Activated B cell treated with CpG ODN at 0.5 μM for 24 hours (primary cell): ENCODE results near the gene POU4F3. TPM values are rescaled to one million over a fixed set of nuclear protein-coding genes. Genes with fewer than 3 reads are reported as not detected.
"Not testable (repeated sequence)": the region's sequence is repeated elsewhere in the genome, so short reads cannot be mapped to it uniquely, and the experiment has no call there.

Experiments
- ATAC-seq: fragments of 200-7000 bp; cut with Tn5 transposase; one replicate; pipeline ENCODE4 v1.10.0; 2021; ENCODE audit warnings: low read depth, mild to moderate bottlenecking, moderate library complexity
- CTCF ChIA-PET: fragments of 350-600 bp; sonication (Branson Sonifier 250); formaldehyde crosslinking; loops from one replicate; lab custom pipeline; 2021; ENCODE audit warnings: antibody characterized with exemption; lab: Charles Lee
- POLR2A ChIA-PET: fragments of 350-600 bp; sonication (Branson Sonifier 250); formaldehyde crosslinking; loops from one replicate; lab custom pipeline; 2021; ENCODE audit warnings: antibody characterized with exemption; lab: Charles Lee
- DNase-seq: peaks from one replicate; pipeline ENCODE4 v3.0.0; 2022
- H3K27ac Mint-ChIP-seq: one replicate; pipeline ENCODE4 v1.8.0; 2020; ENCODE audit warnings: mixed read lengths
- H3K27me3 Mint-ChIP-seq: one replicate; pipeline ENCODE4 v1.8.0; 2021; ENCODE audit warnings: mixed read lengths
- H3K36me3 Mint-ChIP-seq: one replicate; pipeline ENCODE4 v1.8.0; 2021; ENCODE audit warnings: low read depth, mixed read lengths
- H3K4me1 Mint-ChIP-seq: one replicate; pipeline ENCODE4 v1.8.0; 2021; ENCODE audit warnings: mixed read lengths
- H3K4me3 Mint-ChIP-seq: one replicate; pipeline ENCODE4 v1.8.0; 2020; ENCODE audit warnings: mild to moderate bottlenecking, mixed read lengths
- H3K9me3 Mint-ChIP-seq: one replicate; pipeline ENCODE4 v1.8.0; 2020; ENCODE audit warnings: mixed read lengths
- intact Hi-C: fragments of 100-400 bp; cut with micrococcal nuclease; formaldehyde crosslinking; loops from one replicate; pipeline ENCODE4 v1.15.1; 2024
- total RNA-seq: library from RNA; stranded (reverse); gene quantifications from 2 replicates; pipeline ENCODE4 v1.2.3, GENCODE V29; 2022
- TF ChIP-seq, protein P1 (sequence below): fragments of 200-600 bp; IDR thresholded peaks from one replicate; pipeline ENCODE4 v1.8.0; 2022; ENCODE audit warnings: antibody characterized with exemption, mild to moderate bottlenecking

Gene POU4F3, protein sequence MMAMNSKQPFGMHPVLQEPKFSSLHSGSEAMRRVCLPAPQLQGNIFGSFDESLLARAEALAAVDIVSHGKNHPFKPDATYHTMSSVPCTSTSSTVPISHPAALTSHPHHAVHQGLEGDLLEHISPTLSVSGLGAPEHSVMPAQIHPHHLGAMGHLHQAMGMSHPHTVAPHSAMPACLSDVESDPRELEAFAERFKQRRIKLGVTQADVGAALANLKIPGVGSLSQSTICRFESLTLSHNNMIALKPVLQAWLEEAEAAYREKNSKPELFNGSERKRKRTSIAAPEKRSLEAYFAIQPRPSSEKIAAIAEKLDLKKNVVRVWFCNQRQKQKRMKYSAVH
- 0.12 TPM in 1 of 2 replicates, not detected in the other for total RNA-seq

DNA sequence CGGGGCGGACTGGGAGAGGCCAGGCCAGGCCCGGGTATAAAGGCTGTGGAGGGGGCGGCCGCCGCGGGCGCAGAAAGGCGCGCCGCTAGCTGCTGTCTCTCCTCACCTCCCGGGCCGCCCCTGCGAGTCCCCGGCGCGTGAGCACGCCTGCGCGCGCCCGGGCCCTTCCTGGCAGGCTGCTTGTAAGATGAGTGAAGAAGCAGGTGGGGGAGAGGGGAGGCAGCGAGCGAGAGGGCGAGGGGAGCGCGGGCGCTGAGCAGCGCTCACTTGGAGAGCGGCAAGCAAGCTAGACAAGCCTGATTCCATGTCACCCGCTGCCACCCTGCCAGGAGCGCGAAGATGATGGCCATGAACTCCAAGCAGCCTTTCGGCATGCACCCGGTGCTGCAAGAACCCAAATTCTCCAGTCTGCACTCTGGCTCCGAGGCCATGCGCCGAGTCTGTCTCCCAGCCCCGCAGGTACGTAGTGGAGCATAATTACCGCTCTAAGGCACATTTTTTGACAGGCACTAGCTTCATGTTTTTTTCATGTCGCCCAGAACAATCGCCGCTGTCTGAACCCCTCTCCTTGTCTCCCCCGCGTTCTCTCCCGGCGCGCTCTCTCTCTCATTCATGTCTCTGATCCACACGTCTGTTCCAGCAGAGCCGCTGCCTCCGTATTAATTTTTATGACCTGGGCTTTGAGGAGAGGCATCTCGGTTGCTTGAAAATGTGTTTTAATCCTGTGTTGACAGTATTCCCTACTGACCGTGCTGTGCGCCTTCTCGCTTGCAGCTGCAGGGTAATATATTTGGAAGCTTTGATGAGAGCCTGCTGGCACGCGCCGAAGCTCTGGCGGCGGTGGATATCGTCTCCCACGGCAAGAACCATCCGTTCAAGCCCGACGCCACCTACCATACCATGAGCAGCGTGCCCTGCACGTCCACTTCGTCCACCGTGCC is at the start of gene POU4F3:
Gene POU4F3 (plus strand): TSS at position 66 of the 941 bp plus-strand sequence. CDS start 274 bp downstream, at position 340.
- ChIA-PET CTCF (no interaction called here), POLR2A (no interaction called here)
- Mint-ChIP-seq H3K4me1 (peaks cover 6% of the 10 kb centered on the region), H3K27me3 (peaks cover 75% of the 10 kb centered on the region), H3K9me3 (peaks cover 2% of the 10 kb centered on the region), H3K36me3 (no peaks in the 10 kb centered on the region), H3K4me3 (no peak within 1 kb of the TSS), H3K27ac (no peak within 1 kb of the TSS)
- ATAC-seq (no peak), DNase-seq (no peak)
- TF ChIP-seq, protein P1, sequence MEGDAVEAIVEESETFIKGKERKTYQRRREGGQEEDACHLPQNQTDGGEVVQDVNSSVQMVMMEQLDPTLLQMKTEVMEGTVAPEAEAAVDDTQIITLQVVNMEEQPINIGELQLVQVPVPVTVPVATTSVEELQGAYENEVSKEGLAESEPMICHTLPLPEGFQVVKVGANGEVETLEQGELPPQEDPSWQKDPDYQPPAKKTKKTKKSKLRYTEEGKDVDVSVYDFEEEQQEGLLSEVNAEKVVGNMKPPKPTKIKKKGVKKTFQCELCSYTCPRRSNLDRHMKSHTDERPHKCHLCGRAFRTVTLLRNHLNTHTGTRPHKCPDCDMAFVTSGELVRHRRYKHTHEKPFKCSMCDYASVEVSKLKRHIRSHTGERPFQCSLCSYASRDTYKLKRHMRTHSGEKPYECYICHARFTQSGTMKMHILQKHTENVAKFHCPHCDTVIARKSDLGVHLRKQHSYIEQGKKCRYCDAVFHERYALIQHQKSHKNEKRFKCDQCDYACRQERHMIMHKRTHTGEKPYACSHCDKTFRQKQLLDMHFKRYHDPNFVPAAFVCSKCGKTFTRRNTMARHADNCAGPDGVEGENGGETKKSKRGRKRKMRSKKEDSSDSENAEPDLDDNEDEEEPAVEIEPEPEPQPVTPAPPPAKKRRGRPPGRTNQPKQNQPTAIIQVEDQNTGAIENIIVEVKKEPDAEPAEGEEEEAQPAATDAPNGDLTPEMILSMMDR = no peak
- intact Hi-C loops = no loop called here

DNA sequence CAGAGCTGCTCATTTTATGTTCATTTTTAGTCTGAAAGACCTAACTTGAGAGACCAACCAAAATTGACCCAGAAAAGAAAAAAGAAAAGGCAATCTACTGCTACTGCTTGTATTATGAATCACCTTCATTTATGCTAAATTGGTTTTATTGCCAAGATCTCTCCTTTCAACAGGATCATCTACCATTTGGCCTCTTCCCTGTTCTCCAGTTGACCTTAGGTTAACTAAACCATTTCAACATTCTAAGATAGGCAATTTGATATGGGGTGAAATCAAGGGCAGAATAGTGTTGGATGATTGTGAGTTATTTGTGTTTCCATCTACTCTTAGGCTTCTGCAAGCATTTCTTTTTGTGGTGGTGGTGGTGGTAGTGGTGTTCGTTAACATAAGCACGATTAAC is 48.3 kb upstream of the POU4F3 start:
- ChIA-PET CTCF (interaction anchor here (1.0 kb wide), 1 partner anchor 134 kb away, joined by 5 read pairs; no protein-coding TSS in a partner anchor), POLR2A (no interaction called here)
- Mint-ChIP-seq H3K36me3 (peaks cover 27% of the 10 kb centered on the region), H3K27me3 (no peaks in the 10 kb centered on the region), H3K9me3 (no peaks in the 10 kb centered on the region), H3K4me3 (no peak overlapping the region), H3K4me1 (no peaks in the 10 kb centered on the region), H3K27ac (no peak overlapping the region)
- intact Hi-C loops = no loop called here
- no peak for ATAC-seq
- TF ChIP-seq, protein P1 = no peak
- DNase-seq = no peak

DNA sequence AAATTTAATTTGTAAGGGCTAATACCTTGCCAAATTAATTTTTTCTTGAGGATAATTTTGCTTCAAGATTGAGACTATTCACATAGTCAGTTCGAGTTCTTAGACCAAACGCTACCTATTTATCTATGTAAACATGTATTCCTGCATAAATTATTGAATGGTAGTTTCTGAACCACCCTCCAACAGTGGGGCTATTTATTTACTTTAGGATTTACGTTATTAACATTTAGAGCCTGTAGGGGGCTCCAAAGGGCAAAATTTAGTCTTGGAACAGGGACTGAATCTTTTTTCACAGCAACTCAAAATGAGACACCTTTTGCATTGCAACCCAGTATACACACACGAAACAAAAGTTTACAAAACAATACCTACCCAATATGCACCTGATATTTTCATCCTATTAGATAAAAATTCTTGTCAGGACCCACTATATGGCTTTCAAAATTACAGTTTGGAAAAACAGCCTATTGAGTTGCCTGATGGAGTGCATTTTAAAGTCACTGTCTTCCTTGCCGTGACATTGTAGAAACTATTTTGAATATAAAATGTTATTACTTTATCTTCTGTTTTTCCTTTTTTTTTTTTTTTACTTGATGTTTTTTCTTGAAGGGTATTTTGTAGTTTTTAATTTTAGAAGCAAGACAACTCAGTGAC is 47.1 kb upstream of the POU4F3 start:
- TF ChIP-seq, protein P1 = no peak
- POLR2A ChIA-PET = no interaction called here
- Mint-ChIP-seq H3K36me3 (peaks cover 18% of the 10 kb centered on the region), H3K4me1 (no peaks in the 10 kb centered on the region), H3K27me3 (no peaks in the 10 kb centered on the region), H3K9me3 (no peaks in the 10 kb centered on the region), H3K27ac (no peak overlapping the region), H3K4me3 (no peak overlapping the region)
- CTCF ChIA-PET = interaction anchor here (1.6 kb wide), 1 partner anchor 134 kb away, joined by 6 read pairs; no protein-coding TSS in a partner anchor
- DNase-seq (no peak), ATAC-seq (peak; percentile 50)
- intact Hi-C loops = loop anchor here (1.0 kb wide), 1 partner anchor 136 kb away; no protein-coding TSS in a partner anchor

DNA sequence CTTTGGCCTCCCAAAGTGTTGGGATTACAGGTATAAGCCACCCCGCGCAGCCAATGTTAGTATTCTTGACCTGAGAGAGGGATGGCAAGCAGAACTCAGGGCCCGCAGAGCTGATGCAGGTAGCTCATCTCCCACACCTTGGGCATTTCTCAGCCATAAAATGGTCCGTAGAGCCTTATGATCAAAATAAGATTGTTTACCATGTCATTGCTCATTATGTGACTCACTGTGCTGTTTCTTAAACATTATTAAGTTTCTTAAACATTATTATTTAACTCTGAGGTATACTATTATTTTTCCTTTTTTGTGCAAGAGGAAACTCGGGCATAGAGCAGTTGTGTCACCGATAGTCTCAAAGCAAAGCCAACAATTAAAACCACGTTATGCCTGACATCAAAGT is 42.4 kb upstream of the POU4F3 start:
- TF ChIP-seq, protein P1 = no peak
- Mint-ChIP-seq H3K4me3 (no peak overlapping the region), H3K27me3 (peaks cover 2% of the 10 kb centered on the region), H3K27ac (no peak overlapping the region), H3K4me1 (no peaks in the 10 kb centered on the region), H3K9me3 (no peaks in the 10 kb centered on the region), H3K36me3 (no peaks in the 10 kb centered on the region)
- CTCF ChIA-PET = no interaction called here
- no peak for DNase-seq
- intact Hi-C loops = no loop called here
- no peak for ATAC-seq
- POLR2A ChIA-PET = no interaction called here

DNA sequence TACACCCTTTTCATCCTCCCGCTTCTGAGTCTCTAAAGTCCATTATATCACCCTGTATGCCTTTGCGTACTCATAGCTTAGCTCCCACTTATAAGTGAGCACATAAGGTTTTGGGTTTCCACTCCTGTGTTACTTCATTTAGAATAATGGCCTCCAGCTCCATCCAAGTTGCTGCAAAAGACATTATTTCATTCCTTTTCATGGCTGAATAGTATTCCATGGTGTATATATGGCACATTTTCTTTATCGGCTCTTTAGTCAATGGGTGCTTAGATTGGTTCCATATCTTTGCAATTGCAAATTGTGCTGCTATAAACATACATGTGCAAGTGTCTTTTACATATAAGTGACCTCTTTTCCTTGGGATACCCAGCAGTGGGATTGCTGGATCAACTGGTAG is 39.7 kb upstream of the POU4F3 start:
- H3K27ac Mint-ChIP-seq, H3K9me3 Mint-ChIP-seq, DNase-seq, H3K36me3 Mint-ChIP-seq, CTCF ChIA-PET, H3K4me1 Mint-ChIP-seq, intact Hi-C loops, H3K4me3 Mint-ChIP-seq, POLR2A ChIA-PET, ATAC-seq: not testable (repeated sequence)
- peaks cover 11% of the 10 kb centered on the region for H3K27me3 Mint-ChIP-seq
